Measurements from ENCODE around the gene LBHD2. TPM values are rescaled to one million over a fixed set of nuclear protein-coding genes. Genes with fewer than 3 reads are reported as not detected.
A peak's percentile ranks its signal among the peaks of the same experiment; 100 is the strongest.

LBHD2 gene
- total and polyA plus RNA-seq, 2 of the 13 experiments (the other 11 are each of a cell fraction or from before 2014, with no cell fraction given) = 0.67 to 1.00 TPM

DNA sequence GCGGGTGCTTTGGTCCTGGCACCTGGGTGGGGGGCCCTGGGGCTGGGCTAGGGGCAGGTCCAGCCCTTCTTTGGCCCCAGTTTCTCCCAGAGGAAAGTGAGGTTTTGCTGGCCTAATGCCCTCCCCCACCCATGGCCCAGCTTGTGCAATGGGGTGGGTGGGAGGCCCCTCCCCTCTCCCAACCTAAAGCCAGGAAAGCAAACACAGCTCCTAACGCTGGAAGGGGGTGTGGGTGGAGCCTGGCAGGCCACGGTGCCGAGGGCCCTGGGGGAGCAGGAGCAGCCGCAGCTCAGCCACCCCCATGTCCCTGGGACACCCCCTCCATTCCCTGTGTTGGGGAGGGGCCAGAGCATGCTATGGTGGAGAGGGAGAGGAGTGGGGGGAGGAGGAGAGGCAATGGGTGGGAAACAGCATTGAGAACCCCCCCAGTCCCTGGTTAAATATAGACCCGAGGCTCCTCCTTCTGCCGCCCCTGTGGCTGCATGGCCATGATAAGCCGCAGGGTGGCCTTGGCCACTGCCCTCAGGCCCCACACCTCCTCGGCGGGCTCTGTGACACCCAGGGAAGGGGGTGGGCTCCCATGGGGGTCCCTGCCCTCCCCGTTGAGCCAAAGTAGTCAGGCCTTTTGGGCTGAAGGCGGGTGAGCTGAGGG, 15.2 kb downstream of the LBHD2 start (continued):
- TF ChIP-seq, protein P1, sequence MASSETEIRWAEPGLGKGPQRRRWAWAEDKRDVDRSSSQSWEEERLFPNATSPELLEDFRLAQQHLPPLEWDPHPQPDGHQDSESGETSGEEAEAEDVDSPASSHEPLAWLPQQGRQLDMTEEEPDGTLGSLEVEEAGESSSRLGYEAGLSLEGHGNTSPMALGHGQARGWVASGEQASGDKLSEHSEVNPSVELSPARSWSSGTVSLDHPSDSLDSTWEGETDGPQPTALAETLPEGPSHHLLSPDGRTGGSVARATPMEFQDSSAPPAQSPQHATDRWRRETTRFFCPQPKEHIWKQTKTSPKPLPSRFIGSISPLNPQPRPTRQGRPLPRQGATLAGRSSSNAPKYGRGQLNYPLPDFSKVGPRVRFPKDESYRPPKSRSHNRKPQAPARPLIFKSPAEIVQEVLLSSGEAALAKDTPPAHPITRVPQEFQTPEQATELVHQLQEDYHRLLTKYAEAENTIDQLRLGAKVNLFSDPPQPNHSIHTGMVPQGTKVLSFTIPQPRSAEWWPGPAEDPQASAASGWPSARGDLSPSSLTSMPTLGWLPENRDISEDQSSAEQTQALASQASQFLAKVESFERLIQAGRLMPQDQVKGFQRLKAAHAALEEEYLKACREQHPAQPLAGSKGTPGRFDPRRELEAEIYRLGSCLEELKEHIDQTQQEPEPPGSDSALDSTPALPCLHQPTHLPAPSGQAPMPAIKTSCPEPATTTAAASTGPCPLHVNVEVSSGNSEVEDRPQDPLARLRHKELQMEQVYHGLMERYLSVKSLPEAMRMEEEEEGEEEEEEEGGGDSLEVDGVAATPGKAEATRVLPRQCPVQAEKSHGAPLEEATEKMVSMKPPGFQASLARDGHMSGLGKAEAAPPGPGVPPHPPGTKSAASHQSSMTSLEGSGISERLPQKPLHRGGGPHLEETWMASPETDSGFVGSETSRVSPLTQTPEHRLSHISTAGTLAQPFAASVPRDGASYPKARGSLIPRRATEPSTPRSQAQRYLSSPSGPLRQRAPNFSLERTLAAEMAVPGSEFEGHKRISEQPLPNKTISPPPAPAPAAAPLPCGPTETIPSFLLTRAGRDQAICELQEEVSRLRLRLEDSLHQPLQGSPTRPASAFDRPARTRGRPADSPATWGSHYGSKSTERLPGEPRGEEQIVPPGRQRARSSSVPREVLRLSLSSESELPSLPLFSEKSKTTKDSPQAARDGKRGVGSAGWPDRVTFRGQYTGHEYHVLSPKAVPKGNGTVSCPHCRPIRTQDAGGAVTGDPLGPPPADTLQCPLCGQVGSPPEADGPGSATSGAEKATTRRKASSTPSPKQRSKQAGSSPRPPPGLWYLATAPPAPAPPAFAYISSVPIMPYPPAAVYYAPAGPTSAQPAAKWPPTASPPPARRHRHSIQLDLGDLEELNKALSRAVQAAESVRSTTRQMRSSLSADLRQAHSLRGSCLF (CRISPR knock-in tag; IDR thresholded peaks at IDR 0.05; ENCODE audit: borderline replicate concordance) = no peak
- TF ChIP-seq ZNF24 (IDR thresholded peaks at IDR 0.05) (no peak), MAFG (CRISPR knock-in tag; IDR thresholded peaks at IDR 0.05) (no peak), ZFP36L1 (CRISPR knock-in tag; IDR thresholded peaks at IDR 0.05) (no peak), MTF1 (CRISPR knock-in tag; IDR thresholded peaks at IDR 0.05) (no peak), ZNF136 (CRISPR knock-in tag; IDR thresholded peaks at IDR 0.05; ENCODE audit: low read depth) (0 out of 2 replicates have a peak, but pooled peaks have one; percentile 62), TAF1 (CRISPR knock-in tag; IDR thresholded peaks at IDR 0.05) (peak; percentile 60), MXI1 (IDR thresholded peaks at IDR 0.05; ENCODE audit: borderline replicate concordance, low read depth, low read length) (peak; percentile 49; the same call in 1 of the 3 replicates), ZNF3 (CRISPR knock-in tag; IDR thresholded peaks at IDR 0.05) (no peak)
- TF ChIP-seq, protein P2, sequence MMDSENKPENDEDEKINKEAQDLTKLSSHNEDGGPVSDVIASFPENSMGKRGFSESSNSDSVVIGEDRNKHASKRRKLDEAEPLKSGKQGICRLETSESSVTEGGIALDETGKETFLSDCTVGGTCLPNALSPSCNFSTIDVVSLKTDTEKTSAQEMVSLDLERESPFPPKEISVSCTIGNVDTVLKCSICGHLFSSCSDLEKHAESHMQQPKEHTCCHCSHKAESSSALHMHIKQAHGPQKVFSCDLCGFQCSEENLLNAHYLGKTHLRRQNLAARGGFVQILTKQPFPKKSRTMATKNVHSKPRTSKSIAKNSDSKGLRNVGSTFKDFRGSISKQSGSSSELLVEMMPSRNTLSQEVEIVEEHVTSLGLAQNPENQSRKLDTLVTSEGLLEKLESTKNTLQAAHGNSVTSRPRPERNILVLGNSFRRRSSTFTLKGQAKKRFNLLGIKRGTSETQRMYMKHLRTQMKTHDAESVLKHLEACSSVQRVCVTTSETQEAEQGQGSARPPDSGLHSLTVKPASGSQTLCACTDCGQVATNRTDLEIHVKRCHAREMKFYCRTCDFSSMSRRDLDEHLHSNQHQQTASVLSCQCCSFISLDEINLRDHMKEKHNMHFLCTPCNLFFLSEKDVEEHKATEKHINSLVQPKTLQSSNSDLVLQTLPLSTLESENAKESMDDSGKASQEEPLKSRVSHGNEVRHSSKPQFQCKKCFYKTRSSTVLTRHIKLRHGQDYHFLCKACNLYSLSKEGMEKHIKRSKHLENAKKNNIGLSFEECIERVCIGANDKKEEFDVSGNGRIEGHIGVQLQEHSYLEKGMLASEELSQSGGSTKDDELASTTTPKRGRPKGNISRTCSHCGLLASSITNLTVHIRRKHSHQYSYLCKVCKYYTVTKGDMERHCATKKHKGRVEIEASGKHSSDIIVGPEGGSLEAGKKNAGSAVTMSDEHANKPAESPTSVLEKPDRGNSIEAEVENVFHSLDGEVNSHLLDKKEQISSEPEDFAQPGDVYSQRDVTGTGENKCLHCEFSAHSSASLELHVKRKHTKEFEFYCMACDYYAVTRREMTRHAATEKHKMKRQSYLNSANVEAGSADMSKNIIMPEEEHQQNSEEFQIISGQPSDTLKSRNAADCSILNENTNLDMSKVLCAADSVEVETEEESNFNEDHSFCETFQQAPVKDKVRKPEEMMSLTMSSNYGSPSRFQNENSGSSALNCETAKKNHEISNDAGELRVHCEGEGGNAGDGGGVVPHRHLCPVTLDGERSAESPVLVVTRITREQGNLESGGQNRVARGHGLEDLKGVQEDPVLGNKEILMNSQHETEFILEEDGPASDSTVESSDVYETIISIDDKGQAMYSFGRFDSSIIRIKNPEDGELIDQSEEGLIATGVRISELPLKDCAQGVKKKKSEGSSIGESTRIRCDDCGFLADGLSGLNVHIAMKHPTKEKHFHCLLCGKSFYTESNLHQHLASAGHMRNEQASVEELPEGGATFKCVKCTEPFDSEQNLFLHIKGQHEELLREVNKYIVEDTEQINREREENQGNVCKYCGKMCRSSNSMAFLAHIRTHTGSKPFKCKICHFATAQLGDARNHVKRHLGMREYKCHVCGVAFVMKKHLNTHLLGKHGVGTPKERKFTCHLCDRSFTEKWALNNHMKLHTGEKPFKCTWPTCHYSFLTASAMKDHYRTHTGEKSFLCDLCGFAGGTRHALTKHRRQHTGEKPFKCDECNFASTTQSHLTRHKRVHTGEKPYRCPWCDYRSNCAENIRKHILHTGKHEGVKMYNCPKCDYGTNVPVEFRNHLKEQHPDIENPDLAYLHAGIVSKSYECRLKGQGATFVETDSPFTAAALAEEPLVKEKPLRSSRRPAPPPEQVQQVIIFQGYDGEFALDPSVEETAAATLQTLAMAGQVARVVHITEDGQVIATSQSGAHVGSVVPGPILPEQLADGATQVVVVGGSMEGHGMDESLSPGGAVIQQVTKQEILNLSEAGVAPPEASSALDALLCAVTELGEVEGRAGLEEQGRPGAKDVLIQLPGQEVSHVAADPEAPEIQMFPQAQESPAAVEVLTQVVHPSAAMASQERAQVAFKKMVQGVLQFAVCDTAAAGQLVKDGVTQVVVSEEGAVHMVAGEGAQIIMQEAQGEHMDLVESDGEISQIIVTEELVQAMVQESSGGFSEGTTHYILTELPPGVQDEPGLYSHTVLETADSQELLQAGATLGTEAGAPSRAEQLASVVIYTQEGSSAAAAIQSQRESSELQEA (CRISPR knock-in tag; IDR thresholded peaks at IDR 0.05; ENCODE audit: not compliant biosample characterization) = no peak
- TF ChIP-seq, protein P3, sequence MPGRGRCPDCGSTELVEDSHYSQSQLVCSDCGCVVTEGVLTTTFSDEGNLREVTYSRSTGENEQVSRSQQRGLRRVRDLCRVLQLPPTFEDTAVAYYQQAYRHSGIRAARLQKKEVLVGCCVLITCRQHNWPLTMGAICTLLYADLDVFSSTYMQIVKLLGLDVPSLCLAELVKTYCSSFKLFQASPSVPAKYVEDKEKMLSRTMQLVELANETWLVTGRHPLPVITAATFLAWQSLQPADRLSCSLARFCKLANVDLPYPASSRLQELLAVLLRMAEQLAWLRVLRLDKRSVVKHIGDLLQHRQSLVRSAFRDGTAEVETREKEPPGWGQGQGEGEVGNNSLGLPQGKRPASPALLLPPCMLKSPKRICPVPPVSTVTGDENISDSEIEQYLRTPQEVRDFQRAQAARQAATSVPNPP (CRISPR knock-in tag; IDR thresholded peaks at IDR 0.05) = no peak
